Measurements from ENCODE around the gene ZFY. TPM values are rescaled to one million over a fixed set of nuclear protein-coding genes. Genes with fewer than 3 reads are reported as not detected.

Gene ZFY
- total RNA-seq, 1 experiment from 2014 or later = not detected

GRCh38 chrY:3018546-3018945 lies 83.4 kb downstream of the ZFY start:
- CTCF ChIA-PET = no interaction called here
- no peak for TF ChIP-seq EZH2 (IDR thresholded peaks at IDR 0.05; ENCODE audit: borderline replicate concordance, low read depth, low read length, poor library complexity, severe bottlenecking)
- no peak for TF ChIP-seq CTCF (conservative IDR thresholded peaks at IDR 0.05; ENCODE audit: low read depth, low read length)
- no peak for DNase-seq (ENCODE audit: low spot score)

GRCh38 chrY:3019584-3019983 lies 84.4 kb downstream of the ZFY start:
- POLR2A ChIA-PET (ENCODE audit: low non-redundant PET) = no interaction called here
- CTCF ChIA-PET = no interaction called here

More at GRCh38 chrY:3018546-3018945, 83.4 kb downstream of the ZFY start:
- intact Hi-C loops (cut with micrococcal nuclease; ENCODE audit: unreplicated experiment) = no loop called here
- POLR2A ChIA-PET (ENCODE audit: low non-redundant PET) = no interaction called here
- Histone ChIP-seq H3K4me1 (ENCODE audit: insufficient read depth, low read length, poor library complexity, severe bottlenecking) (no peaks in the 10 kb centered on the region), H3K36me3 (ENCODE audit: insufficient read depth, low read length, poor library complexity, severe bottlenecking) (no peaks in the 10 kb centered on the region), H3K27ac (ENCODE audit: low read depth, low read length, poor library complexity, severe bottlenecking) (no peak overlapping the region), H3K4me3 (ENCODE audit: low read depth, low read length, poor library complexity, severe bottlenecking) (no peak overlapping the region), H3K27me3 (replicated peaks; ENCODE audit: insufficient read depth, low read depth, low read length, poor library complexity) (no peaks in the 10 kb centered on the region), H3K9me3 (ENCODE audit: low read depth, low read length, poor library complexity, severe bottlenecking) (no peaks in the 10 kb centered on the region)
- BruUV-seq (replicated peaks) = no TSS peak

GRCh38 chrY:3021176-3021575 lies 86.0 kb downstream of the ZFY start:
- TF ChIP-seq EZH2 (IDR thresholded peaks at IDR 0.05; ENCODE audit: borderline replicate concordance, low read depth, low read length, poor library complexity, severe bottlenecking) (no peak), CTCF (conservative IDR thresholded peaks at IDR 0.05; ENCODE audit: low read depth, low read length) (no peak)
- Histone ChIP-seq H3K27ac (ENCODE audit: low read depth, low read length, poor library complexity, severe bottlenecking) (no peak overlapping the region), H3K9me3 (ENCODE audit: low read depth, low read length, poor library complexity, severe bottlenecking) (no peaks in the 10 kb centered on the region), H3K4me1 (ENCODE audit: insufficient read depth, low read length, poor library complexity, severe bottlenecking) (no peaks in the 10 kb centered on the region), H3K27me3 (replicated peaks; ENCODE audit: insufficient read depth, low read depth, low read length, poor library complexity) (no peaks in the 10 kb centered on the region), H3K36me3 (ENCODE audit: insufficient read depth, low read length, poor library complexity, severe bottlenecking) (no peaks in the 10 kb centered on the region), H3K4me3 (ENCODE audit: low read depth, low read length, poor library complexity, severe bottlenecking) (no peak overlapping the region)
- CTCF ChIA-PET = no interaction called here
- POLR2A ChIA-PET (ENCODE audit: low non-redundant PET) = no interaction called here
- no peak for DNase-seq (ENCODE audit: low spot score)
- no TSS peak for BruUV-seq (replicated peaks)
- intact Hi-C loops (cut with micrococcal nuclease; ENCODE audit: unreplicated experiment) = no loop called here

More at GRCh38 chrY:3019584-3019983, 84.4 kb downstream of the ZFY start:
- Histone ChIP-seq H3K27me3 (replicated peaks; ENCODE audit: insufficient read depth, low read depth, low read length, poor library complexity) (no peaks in the 10 kb centered on the region), H3K9me3 (ENCODE audit: low read depth, low read length, poor library complexity, severe bottlenecking) (no peaks in the 10 kb centered on the region), H3K4me3 (ENCODE audit: low read depth, low read length, poor library complexity, severe bottlenecking) (no peak overlapping the region), H3K4me1 (ENCODE audit: insufficient read depth, low read length, poor library complexity, severe bottlenecking) (no peaks in the 10 kb centered on the region), H3K36me3 (ENCODE audit: insufficient read depth, low read length, poor library complexity, severe bottlenecking) (no peaks in the 10 kb centered on the region), H3K27ac (ENCODE audit: low read depth, low read length, poor library complexity, severe bottlenecking) (no peak overlapping the region)
- no peak for DNase-seq (ENCODE audit: low spot score)
- intact Hi-C loops (cut with micrococcal nuclease; ENCODE audit: unreplicated experiment) = no loop called here
- TF ChIP-seq CTCF (conservative IDR thresholded peaks at IDR 0.05; ENCODE audit: low read depth, low read length) (no peak), EZH2 (IDR thresholded peaks at IDR 0.05; ENCODE audit: borderline replicate concordance, low read depth, low read length, poor library complexity, severe bottlenecking) (no peak)
- no TSS peak for BruUV-seq (replicated peaks)
